ENCODE measurements around the gene PDYN. TPM values are rescaled to one million over a fixed set of nuclear protein-coding genes. Genes with fewer than 3 reads are reported as not detected.

PDYN gene
- total RNA-seq, 2 donors from 2014 or later, result not detected

DNA sequence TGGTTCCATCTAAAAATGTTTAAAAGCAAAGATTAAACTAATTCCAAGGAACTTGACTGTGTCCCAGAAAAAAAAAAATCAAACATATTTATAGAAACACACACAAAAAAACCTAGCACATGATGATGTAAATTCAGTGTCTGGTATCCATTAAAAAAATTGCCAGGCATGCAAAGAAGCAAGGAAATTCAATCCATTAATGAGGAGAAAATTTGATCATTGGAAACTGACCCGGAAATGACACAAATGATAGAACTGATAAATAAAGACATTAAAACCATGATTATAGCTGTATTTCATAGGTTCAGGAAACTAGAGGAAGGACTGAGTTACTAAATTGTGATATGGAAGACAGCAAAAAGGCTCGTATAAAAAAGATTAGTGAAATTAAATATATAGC, 34.7 kb downstream of the PDYN start:
- no peaks in the 10 kb centered on the region for H3K4me1 ChIP-seq (ENCODE audit: control insufficient read depth in 1 of 2, low read depth in 2 of 2)
- no peak overlapping the region for H3K27ac ChIP-seq
- no peaks in the 10 kb centered on the region for H3K36me3 ChIP-seq
- H3K27me3 ChIP-seq (replicated peaks; ENCODE audit: insufficient read depth), result no peaks in the 10 kb centered on the region
- ATAC-seq (ENCODE audit: insufficient number of reproducible peaks, low FRiP score, low read depth), result no peak
- H3K9me3 ChIP-seq, result no peaks in the 10 kb centered on the region
- H3K4me3 ChIP-seq, result no peak overlapping the region
- DNase-seq (ENCODE audit: low spot score), result no peak
- TF ChIP-seq, protein P1, sequence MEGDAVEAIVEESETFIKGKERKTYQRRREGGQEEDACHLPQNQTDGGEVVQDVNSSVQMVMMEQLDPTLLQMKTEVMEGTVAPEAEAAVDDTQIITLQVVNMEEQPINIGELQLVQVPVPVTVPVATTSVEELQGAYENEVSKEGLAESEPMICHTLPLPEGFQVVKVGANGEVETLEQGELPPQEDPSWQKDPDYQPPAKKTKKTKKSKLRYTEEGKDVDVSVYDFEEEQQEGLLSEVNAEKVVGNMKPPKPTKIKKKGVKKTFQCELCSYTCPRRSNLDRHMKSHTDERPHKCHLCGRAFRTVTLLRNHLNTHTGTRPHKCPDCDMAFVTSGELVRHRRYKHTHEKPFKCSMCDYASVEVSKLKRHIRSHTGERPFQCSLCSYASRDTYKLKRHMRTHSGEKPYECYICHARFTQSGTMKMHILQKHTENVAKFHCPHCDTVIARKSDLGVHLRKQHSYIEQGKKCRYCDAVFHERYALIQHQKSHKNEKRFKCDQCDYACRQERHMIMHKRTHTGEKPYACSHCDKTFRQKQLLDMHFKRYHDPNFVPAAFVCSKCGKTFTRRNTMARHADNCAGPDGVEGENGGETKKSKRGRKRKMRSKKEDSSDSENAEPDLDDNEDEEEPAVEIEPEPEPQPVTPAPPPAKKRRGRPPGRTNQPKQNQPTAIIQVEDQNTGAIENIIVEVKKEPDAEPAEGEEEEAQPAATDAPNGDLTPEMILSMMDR (IDR thresholded peaks at IDR 0.05), result no peak

DNA sequence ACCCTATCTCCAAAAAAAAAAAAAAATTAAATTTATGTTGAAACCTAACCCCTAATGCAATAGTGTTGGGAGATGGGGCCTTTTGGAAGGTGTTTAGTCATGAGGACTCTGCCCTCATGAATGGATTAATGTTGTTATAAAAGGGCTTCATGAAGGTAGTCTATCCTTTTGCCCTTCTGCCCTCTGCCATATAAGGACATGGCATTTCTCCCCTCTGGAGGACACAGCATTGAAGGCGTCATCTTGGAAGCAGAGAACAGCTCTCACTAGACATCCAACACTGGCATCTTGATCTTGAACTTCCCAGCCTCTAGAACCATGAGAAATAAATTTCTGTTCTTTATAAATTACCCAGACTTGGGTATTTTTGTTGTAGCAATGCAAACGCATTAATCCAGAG, 35.4 kb downstream of the PDYN start:
- DNase-seq (ENCODE audit: low spot score) (no peak), ATAC-seq (ENCODE audit: insufficient number of reproducible peaks, low FRiP score, low read depth) (no peak)
- Histone ChIP-seq H3K36me3 (no peaks in the 10 kb centered on the region), H3K27me3 (replicated peaks; ENCODE audit: insufficient read depth) (no peaks in the 10 kb centered on the region), H3K4me1 (ENCODE audit: control insufficient read depth in 1 of 2, low read depth in 2 of 2) (no peaks in the 10 kb centered on the region), H3K9me3 (no peaks in the 10 kb centered on the region), H3K27ac (no peak overlapping the region), H3K4me3 (no peak overlapping the region)
- TF ChIP-seq, protein P1 (IDR thresholded peaks at IDR 0.05), result no peak

DNA sequence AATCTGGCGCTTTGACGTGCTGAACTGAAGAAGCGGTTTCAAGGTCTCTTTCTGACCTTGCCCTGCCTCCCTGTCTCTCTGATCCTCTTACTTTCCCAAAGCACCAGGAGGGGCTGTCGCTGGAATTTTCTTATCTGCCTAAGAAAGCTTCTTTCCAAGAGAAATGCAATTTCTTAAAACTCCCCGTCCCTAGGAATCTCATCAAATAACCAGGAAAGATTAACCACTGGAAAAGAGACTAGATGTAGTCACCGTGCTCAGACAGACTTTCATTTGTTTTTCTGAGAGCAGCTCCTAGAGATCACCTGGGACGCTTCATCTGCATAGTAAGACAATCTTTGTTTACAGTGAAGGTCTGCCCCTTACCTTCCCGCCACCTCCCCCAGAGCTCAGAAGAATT, 38.6 kb downstream of the PDYN start:
- H3K27me3 ChIP-seq (replicated peaks; ENCODE audit: insufficient read depth), result no peaks in the 10 kb centered on the region
- ATAC-seq (ENCODE audit: insufficient number of reproducible peaks, low FRiP score, low read depth) (no peak), DNase-seq (ENCODE audit: low spot score) (no peak)
- H3K27ac ChIP-seq, result no peak overlapping the region
- no peaks in the 10 kb centered on the region for H3K9me3 ChIP-seq
- no peak overlapping the region for H3K4me3 ChIP-seq
- TF ChIP-seq, protein P1 (IDR thresholded peaks at IDR 0.05), result no peak
- H3K36me3 ChIP-seq, result no peaks in the 10 kb centered on the region
- no peaks in the 10 kb centered on the region for H3K4me1 ChIP-seq (ENCODE audit: control insufficient read depth in 1 of 2, low read depth in 2 of 2)

DNA sequence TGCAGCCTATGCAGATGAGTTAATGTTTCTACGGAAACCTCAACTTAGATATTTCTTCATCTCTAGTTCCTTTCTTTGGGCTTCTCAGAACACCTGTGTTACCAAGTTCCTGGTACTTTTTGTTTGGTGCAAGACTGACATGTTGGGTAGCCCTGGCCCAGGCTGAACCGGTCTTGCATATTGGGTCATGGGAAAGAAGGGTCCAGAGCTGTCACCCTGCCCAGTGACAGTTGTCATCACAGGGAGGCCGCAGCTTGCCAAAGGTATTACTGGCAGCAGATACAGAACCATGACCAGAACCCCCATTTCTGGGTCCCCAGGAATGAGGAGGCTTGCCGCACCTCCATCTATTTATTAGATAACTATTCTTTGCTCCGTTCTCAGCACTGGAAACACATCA, 40.2 kb downstream of the PDYN start:
- H3K27me3 ChIP-seq (replicated peaks; ENCODE audit: insufficient read depth), result no peaks in the 10 kb centered on the region
- TF ChIP-seq, protein P1 (IDR thresholded peaks at IDR 0.05), result no peak
- H3K36me3 ChIP-seq, result no peaks in the 10 kb centered on the region
- no peaks in the 10 kb centered on the region for H3K9me3 ChIP-seq
- H3K4me3 ChIP-seq, result no peak overlapping the region
- no peak overlapping the region for H3K27ac ChIP-seq
- no peak for DNase-seq (ENCODE audit: low spot score)
- H3K4me1 ChIP-seq (ENCODE audit: control insufficient read depth in 1 of 2, low read depth in 2 of 2), result no peaks in the 10 kb centered on the region
- no peak for ATAC-seq (ENCODE audit: insufficient number of reproducible peaks, low FRiP score, low read depth)

DNA sequence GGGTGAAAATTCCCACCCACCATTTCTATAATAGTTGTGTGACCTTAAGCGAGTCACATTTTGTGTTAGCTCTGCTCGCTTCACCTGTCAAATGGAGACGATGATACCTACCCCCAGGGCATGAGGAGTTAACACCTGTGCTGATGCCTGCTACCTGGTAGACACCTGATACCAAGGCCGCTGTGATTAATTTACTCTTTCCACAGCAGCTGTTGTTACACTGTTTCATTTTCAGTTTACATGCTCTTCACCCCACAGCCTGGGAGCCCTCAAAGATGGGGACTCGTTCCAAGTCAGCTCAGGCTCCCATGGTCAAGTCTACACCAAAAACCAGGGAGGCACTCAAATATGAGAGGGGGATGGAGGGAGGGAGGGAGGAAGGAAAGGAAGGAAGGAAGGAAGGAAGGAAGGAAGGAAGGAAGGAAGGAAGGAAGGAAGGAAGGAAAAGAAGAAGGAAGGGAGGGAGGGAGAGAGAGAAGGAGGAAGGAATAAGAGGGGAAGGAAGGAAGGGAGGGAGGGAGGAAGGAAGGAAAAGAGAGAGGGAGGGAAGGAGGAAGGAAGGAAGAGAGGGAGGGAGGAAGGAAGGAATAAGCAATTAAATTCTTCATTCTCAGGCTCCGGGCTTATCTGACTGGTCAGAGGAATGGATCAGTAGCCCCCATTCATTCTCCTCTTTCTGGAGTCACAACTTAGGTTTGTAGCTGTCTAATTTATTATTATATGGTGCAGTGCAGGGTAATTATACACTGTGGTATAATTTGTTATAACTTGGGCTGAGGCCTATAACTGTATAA, 40.9 kb downstream of the PDYN start:
- no peaks in the 10 kb centered on the region for H3K4me1 ChIP-seq (ENCODE audit: control insufficient read depth in 1 of 2, low read depth in 2 of 2)
- H3K4me3 ChIP-seq, result no peak overlapping the region
- TF ChIP-seq, protein P1 (IDR thresholded peaks at IDR 0.05), result no peak
- H3K9me3 ChIP-seq, result no peaks in the 10 kb centered on the region
- H3K27me3 ChIP-seq (replicated peaks; ENCODE audit: insufficient read depth), result no peaks in the 10 kb centered on the region
- no peak overlapping the region for H3K27ac ChIP-seq
- ATAC-seq (ENCODE audit: insufficient number of reproducible peaks, low FRiP score, low read depth), result no peak
- DNase-seq (ENCODE audit: low spot score), result no peak
- no peaks in the 10 kb centered on the region for H3K36me3 ChIP-seq
